ENCODE results near the gene NIPAL1.

GRCh38 chr4:48031802-48032525 is 15.4 kb downstream of the NIPAL1 start:
- TF ChIP-seq TSHZ2 (CRISPR knock-in tag; IDR thresholded peaks at IDR 0.05) (no peak), RARB (CRISPR knock-in tag; IDR thresholded peaks at IDR 0.05) (no peak), OSR1 (CRISPR knock-in tag; IDR thresholded peaks at IDR 0.05) (no peak), ZNF565 (CRISPR knock-in tag; conservative IDR thresholded peaks at IDR 0.05; ENCODE audit: low read depth) (no peak)
